Measurements from ENCODE around the gene LAMA2. TPM values are rescaled to one million over a fixed set of nuclear protein-coding genes. Genes with fewer than 3 reads are reported as not detected.
A peak's percentile ranks its signal among the peaks of the same experiment; 100 is the strongest.
"Not testable (repeated sequence)": the region's sequence is repeated elsewhere in the genome, so short reads cannot be mapped to it uniquely, and the experiment has no call there.

The LAMA2 gene
- total and polyA plus RNA-seq, 10 donors: 0.83 to 66.6 (median 18.8) TPM

- DNase-seq: no peak
- H3K36me3 ChIP-seq: no peaks in the 10 kb centered on the region
- intact Hi-C loops (cut with DNase I; ENCODE audit: low total_unique reads): no loop called here
- H3K27ac ChIP-seq: no peak overlapping the region
- no peak overlapping the region for H3K4me3 ChIP-seq
- H3K27me3 ChIP-seq (replicated peaks in 1 of 7): no peaks in the 10 kb centered on the region
- TF ChIP-seq POLR2A (IDR thresholded peaks at IDR 0.05) (no peak), CTCF (IDR thresholded peaks at IDR 0.05 in 8 of 11, conservative IDR thresholded peaks at IDR 0.05 in 3 of 11) (no peak), POLR2AphosphoS5 (IDR thresholded peaks at IDR 0.05) (no peak)
- 47 to 71% (median 66%) methylated on average over 3 of the region's 3 CpGs for WGBS, 5 donors
- H3K4me1 ChIP-seq: no peaks in the 10 kb centered on the region
- H3K9me3 ChIP-seq: no peaks in the 10 kb centered on the region
These were observed 190.9 kb downstream of the LAMA2 start for GRCh38 chr6:129073691-129074395.

DNA sequence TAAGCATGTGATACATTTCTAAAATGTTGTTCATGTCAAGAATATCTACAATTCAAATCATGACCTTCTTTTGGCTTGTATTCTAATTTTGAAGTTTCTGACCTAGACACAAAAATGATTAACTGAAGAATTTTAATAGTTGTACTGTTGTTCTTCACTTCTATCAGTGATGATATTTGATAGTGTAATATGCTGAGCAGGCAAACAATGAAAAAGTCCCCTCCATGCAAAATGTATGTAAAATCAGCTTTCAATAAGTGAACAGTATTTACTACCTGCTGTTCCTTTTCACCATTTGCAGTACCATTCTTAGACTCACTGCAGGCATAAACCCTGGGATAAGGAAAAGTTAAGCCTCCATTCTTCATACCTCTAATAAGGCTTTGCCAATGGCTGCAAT, 201.5 kb downstream of the LAMA2 start:
- intact Hi-C loops (cut with DNase I; ENCODE audit: low total_unique reads): no loop called here
- TF ChIP-seq POLR2A (IDR thresholded peaks at IDR 0.05) (no peak), CTCF (IDR thresholded peaks at IDR 0.05 in 8 of 11, conservative IDR thresholded peaks at IDR 0.05 in 3 of 11) (no peak), POLR2AphosphoS5 (IDR thresholded peaks at IDR 0.05) (no peak)

GRCh38 chr6:129088481-129088880, 205.5 kb downstream of the LAMA2 start:
- H3K4me1 ChIP-seq; intact Hi-C loops (cut with DNase I; ENCODE audit: low total_unique reads); H3K27me3 ChIP-seq (replicated peaks in 1 of 7); H3K4me3 ChIP-seq; H3K9me3 ChIP-seq; H3K36me3 ChIP-seq; H3K27ac ChIP-seq: not testable (repeated sequence)
- WGBS, 5 donors: 84 to 96% (median 95%) methylated on average over 14 to 26 of the region's 26 CpGs
- peak; percentile 61 for DNase-seq

More for the DNA sequence above, 201.5 kb downstream of the LAMA2 start:
- Histone ChIP-seq H3K4me3 (no peak overlapping the region), H3K4me1 (no peaks in the 10 kb centered on the region), H3K27ac (no peak overlapping the region), H3K36me3 (no peaks in the 10 kb centered on the region), H3K9me3 (peaks cover 0 to 5% (median 0%) of the 10 kb centered on the region in 8 donors), H3K27me3 (replicated peaks in 1 of 7) (no peaks in the 10 kb centered on the region)
- DNase-seq: no peak

DNA sequence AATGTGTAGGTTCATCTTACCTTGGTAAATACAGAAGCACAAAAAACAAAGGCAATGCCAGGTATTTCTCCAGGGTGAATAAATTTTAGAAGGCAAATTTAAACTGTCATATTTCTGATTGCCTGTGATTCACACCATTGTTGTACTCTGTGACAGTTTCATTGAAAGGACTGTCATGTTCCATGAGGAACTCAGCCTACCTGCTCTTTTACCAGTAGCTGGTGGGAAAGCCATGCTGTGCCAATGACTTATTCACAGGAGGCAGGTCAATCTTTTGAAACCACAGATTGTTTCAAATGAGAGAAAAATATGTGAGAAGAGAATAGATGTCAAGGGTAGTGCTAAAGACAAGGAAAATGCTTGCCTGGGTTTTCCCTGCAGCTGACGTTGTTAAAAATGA, 206.4 kb downstream of the LAMA2 start:
- TF ChIP-seq POLR2AphosphoS5 (IDR thresholded peaks at IDR 0.05) (no peak), CTCF (IDR thresholded peaks at IDR 0.05 in 8 of 11, conservative IDR thresholded peaks at IDR 0.05 in 3 of 11) (no peak), POLR2A (IDR thresholded peaks at IDR 0.05) (no peak)
- Histone ChIP-seq H3K36me3 (no peaks in the 10 kb centered on the region), H3K4me3 (no peak overlapping the region), H3K27ac (no peak overlapping the region), H3K9me3 (peaks cover 0 to 5% (median 0%) of the 10 kb centered on the region in 8 donors), H3K4me1 (no peaks in the 10 kb centered on the region), H3K27me3 (replicated peaks in 1 of 7) (no peaks in the 10 kb centered on the region)
- DNase-seq: no peak
- WGBS, 5 donors: 82 to 95% (median 88%) methylated on average over 1 of the region's 1 CpG
- intact Hi-C loops (cut with DNase I; ENCODE audit: low total_unique reads): no loop called here

Data from spleen (tissue), 11 donors.